Neural cell (in vitro differentiated cells): Measurements from ENCODE around the gene LIME1. TPM values are rescaled to one million over a fixed set of nuclear protein-coding genes. Genes with fewer than 3 reads are reported as not detected.

ENCODE experiments used
- H2AFZ ChIP-seq: fragments of 200-600, 300-800 bp; sonication (generic), shearing (Covaris generic); 2 replicates; pipeline ENCODE4 v1.6.0; 2014; ENCODE audit warnings: low read depth, mild to moderate bottlenecking, antibody characterized with exemption, low read length, moderate library complexity
- H3F3A ChIP-seq: fragments of 200-600 bp; shearing (Covaris generic); 2 replicates; pipeline ENCODE4 v1.6.1; 2016; ENCODE audit warnings: mild to moderate bottlenecking, moderate library complexity, mixed read lengths, antibody characterized with exemption, low read length; ENCODE audit not compliant: insufficient read depth, poor library complexity, severe bottlenecking
- H3K27ac ChIP-seq: fragments of 200-600, 300-800 bp; sonication (generic), shearing (Covaris generic); 2 replicates; pipeline ENCODE4 v1.5.1; 2014; ENCODE audit warnings: mild to moderate bottlenecking, low read length, moderate library complexity
- H3K27me3 ChIP-seq: fragments of 300-800, 200-600 bp; sonication (generic), shearing (Covaris generic); 2 replicates; pipeline ENCODE4 v1.6.0; 2014; ENCODE audit warnings: mild to moderate bottlenecking, low read depth, low read length, moderate library complexity; ENCODE audit not compliant: insufficient read depth
- H3K36me3 ChIP-seq: fragments of 300-800, 200-600 bp; sonication (generic), shearing (Covaris generic); 2 replicates; pipeline ENCODE4 v1.5.1; 2014; ENCODE audit warnings: mild to moderate bottlenecking, antibody characterized with exemption, low read length, moderate library complexity; ENCODE audit not compliant: insufficient read depth
- H3K4me2 ChIP-seq: fragments of 300-800, 200-600 bp; sonication (generic), shearing (Covaris generic); 2 replicates; pipeline ENCODE4 v1.6.0; 2014; ENCODE audit warnings: mild to moderate bottlenecking, low read length
- H3K4me3 ChIP-seq: fragments of 300-800, 200-600 bp; sonication (generic), shearing (Covaris generic); 2 replicates; pipeline ENCODE4 v1.5.1; 2014; ENCODE audit warnings: mild to moderate bottlenecking, low read length, moderate library complexity
- H3K79me2 ChIP-seq: fragments of 200-600 bp; shearing (Covaris generic); replicated peaks from 2 replicates; pipeline ENCODE4 v1.6.0; 2014; ENCODE audit warnings: mild to moderate bottlenecking, low read length, moderate library complexity; ENCODE audit not compliant: insufficient read depth
- H3K9ac ChIP-seq: fragments of 300-800, 200-600 bp; sonication (generic), shearing (Covaris generic); 2 replicates; pipeline ENCODE4 v1.6.1; 2016; ENCODE audit warnings: mild to moderate bottlenecking, low read length, mixed read lengths
- H3K9me2 ChIP-seq: fragments of 200-600 bp; shearing (Covaris generic); 2 replicates; pipeline ENCODE4 v1.6.1; 2016; ENCODE audit warnings: mild to moderate bottlenecking, low read length, mixed read lengths; ENCODE audit not compliant: insufficient read depth
- H3K9me3 ChIP-seq: fragments of 200-600, 300-800 bp; sonication (generic), shearing (Covaris generic); 2 replicates; pipeline ENCODE4 v1.6.1; 2016; ENCODE audit warnings: mild to moderate bottlenecking, mixed run types, low read length, moderate library complexity, mixed read lengths
- H4K20me1 ChIP-seq: fragments of 200-600 bp; shearing (Covaris generic); 2 replicates; pipeline ENCODE4 v1.6.1; 2016; ENCODE audit warnings: mild to moderate bottlenecking, mixed run types; ENCODE audit not compliant: insufficient read depth
- EP300 ChIP-seq: fragments of 450-650 bp; conservative IDR thresholded peaks from 2 replicates; pipeline ENCODE4 v1.6.1; 2014; ENCODE audit warnings: antibody characterized with exemption, mild to moderate bottlenecking, moderate library complexity; ENCODE audit not compliant: poor library complexity, severe bottlenecking
- EZH2 ChIP-seq: fragments of 200-600, 300-800 bp; shearing (Covaris generic), sonication (generic); IDR thresholded peaks from 2 replicates; pipeline ENCODE4 v1.6.1; 2014; ENCODE audit warnings: antibody characterized with exemption, low read length, borderline replicate concordance, mild to moderate bottlenecking; ENCODE audit not compliant: insufficient read depth, poor library complexity, severe bottlenecking
- MXI1 ChIP-seq: fragments of 450-650 bp; conservative IDR thresholded peaks from 2 replicates; pipeline ENCODE4 v1.6.1; 2014; ENCODE audit warnings: antibody characterized with exemption, mild to moderate bottlenecking; ENCODE audit not compliant: poor library complexity, severe bottlenecking
- POLR2AphosphoS5 ChIP-seq: IDR thresholded peaks from 2 replicates; pipeline ENCODE4 v1.6.1; 2012
- RAD21 ChIP-seq: fragments of 450-650 bp; conservative IDR thresholded peaks from 2 replicates; pipeline ENCODE4 v1.6.1; 2014; ENCODE audit warnings: antibody characterized with exemption, mild to moderate bottlenecking, moderate library complexity
- SMC3 ChIP-seq: fragments of 450-650 bp; conservative IDR thresholded peaks from 2 replicates; pipeline ENCODE4 v1.6.1; 2014; ENCODE audit warnings: antibody characterized with exemption, mild to moderate bottlenecking, moderate library complexity; ENCODE audit not compliant: poor library complexity
- TAF1 ChIP-seq: IDR thresholded peaks from 2 replicates; pipeline ENCODE4 v1.6.1; 2012; ENCODE audit warnings: low read depth
- polyA plus RNA-seq: library from polyadenylated mRNA; depleted of rRNA; stranded (reverse); fragments of >200 nt; gene quantifications from 2 replicates; pipeline ENCODE4 v1.2.3, GENCODE V29; 2014
- TF ChIP-seq, protein P1 (sequence below): fragments of 450-650 bp; IDR thresholded peaks from 2 replicates; pipeline ENCODE4 v1.5.1; 2014; ENCODE audit warnings: antibody characterized with exemption, mild to moderate bottlenecking, moderate library complexity; ENCODE audit not compliant: poor library complexity, severe bottlenecking
- TF ChIP-seq, protein P2 (sequence below): IDR thresholded peaks from 2 replicates; pipeline ENCODE4 v1.6.1; 2012; ENCODE audit warnings: borderline replicate concordance

Gene LIME1
- polyA plus RNA-seq, 1 donor from 2014 or later, result 65.2 TPM

DNA sequence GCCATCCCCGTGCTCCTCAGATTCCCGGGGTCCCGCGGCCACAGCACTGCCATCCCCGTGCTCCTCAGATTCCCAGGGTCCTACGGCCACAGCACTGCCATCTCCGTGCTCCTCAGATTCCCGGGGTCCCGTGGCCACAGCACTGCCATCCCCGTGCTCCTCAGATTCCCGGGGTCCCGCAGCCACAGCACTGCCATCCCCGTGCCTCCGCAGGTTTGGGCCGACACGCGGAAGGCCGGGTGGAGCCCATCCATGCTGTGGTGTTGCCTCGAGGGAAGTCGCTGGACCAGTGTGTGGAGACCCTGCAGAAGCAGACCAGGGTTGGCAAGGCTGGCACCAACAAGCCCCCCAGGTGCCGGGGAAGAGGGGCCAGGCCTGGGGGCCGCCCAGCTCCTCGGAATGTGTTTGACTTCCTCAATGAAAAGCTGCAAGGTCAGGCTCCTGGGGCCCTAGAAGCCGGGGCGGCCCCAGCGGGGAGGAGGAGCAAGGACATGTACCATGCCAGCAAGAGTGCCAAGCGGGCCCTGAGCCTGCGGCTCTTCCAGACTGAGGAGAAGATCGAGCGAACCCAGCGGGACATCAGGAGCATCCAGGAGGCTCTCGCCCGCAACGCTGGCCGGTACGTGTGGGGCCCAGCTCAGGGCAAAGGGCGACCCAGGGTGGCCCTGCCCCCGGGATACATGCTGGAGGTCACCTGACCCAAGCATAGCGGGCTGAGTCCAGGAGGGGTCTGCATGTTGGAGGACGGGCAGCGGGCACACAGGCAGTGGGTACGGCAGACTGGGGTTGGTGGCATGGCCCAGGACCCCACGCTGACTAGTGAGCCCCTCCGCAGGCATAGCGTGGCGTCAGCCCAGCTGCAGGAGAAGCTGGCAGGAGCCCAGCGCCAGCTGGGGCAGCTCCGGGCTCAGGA lies 1.3 kb upstream of the LIME1 start:
- Histone ChIP-seq H2AFZ (no peak overlapping the region), H3K4me2 (no peak overlapping the region), H3F3A (no peaks in the 10 kb centered on the region), H3K9ac (no peak overlapping the region), H3K9me3 (no peaks in the 10 kb centered on the region), H3K4me3 (no peak overlapping the region), H4K20me1 (no peaks in the 10 kb centered on the region), H3K36me3 (no peaks in the 10 kb centered on the region), H3K27me3 (no peaks in the 10 kb centered on the region), H3K79me2 (no peaks in the 10 kb centered on the region), H3K9me2 (no peaks in the 10 kb centered on the region), H3K27ac (no peak overlapping the region)
- no peak for TF ChIP-seq POLR2AphosphoS5
- no peak for TF ChIP-seq MXI1
- TF ChIP-seq EP300, result no peak
- TF ChIP-seq RAD21, result no peak
- TF ChIP-seq, protein P1, sequence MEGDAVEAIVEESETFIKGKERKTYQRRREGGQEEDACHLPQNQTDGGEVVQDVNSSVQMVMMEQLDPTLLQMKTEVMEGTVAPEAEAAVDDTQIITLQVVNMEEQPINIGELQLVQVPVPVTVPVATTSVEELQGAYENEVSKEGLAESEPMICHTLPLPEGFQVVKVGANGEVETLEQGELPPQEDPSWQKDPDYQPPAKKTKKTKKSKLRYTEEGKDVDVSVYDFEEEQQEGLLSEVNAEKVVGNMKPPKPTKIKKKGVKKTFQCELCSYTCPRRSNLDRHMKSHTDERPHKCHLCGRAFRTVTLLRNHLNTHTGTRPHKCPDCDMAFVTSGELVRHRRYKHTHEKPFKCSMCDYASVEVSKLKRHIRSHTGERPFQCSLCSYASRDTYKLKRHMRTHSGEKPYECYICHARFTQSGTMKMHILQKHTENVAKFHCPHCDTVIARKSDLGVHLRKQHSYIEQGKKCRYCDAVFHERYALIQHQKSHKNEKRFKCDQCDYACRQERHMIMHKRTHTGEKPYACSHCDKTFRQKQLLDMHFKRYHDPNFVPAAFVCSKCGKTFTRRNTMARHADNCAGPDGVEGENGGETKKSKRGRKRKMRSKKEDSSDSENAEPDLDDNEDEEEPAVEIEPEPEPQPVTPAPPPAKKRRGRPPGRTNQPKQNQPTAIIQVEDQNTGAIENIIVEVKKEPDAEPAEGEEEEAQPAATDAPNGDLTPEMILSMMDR, result no peak
- TF ChIP-seq, protein P2, sequence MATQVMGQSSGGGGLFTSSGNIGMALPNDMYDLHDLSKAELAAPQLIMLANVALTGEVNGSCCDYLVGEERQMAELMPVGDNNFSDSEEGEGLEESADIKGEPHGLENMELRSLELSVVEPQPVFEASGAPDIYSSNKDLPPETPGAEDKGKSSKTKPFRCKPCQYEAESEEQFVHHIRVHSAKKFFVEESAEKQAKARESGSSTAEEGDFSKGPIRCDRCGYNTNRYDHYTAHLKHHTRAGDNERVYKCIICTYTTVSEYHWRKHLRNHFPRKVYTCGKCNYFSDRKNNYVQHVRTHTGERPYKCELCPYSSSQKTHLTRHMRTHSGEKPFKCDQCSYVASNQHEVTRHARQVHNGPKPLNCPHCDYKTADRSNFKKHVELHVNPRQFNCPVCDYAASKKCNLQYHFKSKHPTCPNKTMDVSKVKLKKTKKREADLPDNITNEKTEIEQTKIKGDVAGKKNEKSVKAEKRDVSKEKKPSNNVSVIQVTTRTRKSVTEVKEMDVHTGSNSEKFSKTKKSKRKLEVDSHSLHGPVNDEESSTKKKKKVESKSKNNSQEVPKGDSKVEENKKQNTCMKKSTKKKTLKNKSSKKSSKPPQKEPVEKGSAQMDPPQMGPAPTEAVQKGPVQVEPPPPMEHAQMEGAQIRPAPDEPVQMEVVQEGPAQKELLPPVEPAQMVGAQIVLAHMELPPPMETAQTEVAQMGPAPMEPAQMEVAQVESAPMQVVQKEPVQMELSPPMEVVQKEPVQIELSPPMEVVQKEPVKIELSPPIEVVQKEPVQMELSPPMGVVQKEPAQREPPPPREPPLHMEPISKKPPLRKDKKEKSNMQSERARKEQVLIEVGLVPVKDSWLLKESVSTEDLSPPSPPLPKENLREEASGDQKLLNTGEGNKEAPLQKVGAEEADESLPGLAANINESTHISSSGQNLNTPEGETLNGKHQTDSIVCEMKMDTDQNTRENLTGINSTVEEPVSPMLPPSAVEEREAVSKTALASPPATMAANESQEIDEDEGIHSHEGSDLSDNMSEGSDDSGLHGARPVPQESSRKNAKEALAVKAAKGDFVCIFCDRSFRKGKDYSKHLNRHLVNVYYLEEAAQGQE, result no peak
- no peak for TF ChIP-seq SMC3
- no peak for TF ChIP-seq TAF1
- no peak for TF ChIP-seq EZH2

DNA sequence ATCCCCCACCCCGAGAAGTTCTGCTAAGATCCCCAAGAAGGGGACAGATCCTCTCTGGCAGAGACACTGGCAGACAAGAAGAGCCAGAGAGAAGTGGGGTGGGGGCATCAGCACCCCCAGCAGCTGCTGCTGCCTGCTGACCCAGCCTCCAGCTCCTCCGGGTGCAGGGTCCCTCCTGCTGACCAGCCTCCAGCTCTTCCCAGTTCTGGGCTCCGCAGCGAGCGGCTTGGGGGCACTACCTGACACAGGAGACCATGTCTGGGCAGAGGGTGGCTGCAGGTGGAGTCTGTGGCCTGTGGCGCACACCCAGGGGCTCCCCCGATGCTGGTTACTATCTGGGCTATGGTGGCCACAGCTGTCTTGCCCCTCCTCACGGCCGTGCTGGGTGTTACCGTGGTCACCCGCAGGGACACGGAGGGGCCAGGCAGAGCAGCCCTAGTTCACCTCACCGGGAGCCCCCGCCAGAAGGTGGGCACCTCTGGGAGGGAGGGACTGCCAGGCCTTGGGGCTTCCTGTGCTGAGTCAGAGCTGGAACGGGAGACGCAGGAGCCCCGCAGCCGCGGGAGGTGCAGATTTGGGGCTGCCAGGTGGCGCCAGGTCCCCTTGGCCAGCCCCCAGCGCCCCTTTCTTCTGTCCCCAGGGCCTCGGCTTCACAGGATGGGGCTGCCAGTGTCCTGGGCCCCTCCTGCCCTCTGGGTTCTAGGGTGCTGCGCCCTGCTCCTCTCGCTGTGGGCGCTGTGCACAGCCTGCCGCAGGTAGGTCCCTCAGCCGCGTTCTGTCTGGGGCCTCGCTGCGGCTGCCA lies 630 bp downstream of the LIME1 start:
- H2AFZ ChIP-seq, result no peak overlapping the region
- H3K4me3 ChIP-seq, result no peak overlapping the region
- H4K20me1 ChIP-seq, result no peaks in the 10 kb centered on the region
- no peaks in the 10 kb centered on the region for H3K9me2 ChIP-seq
- H3K4me2 ChIP-seq, result no peak overlapping the region
- no peak overlapping the region for H3K9ac ChIP-seq
- no peaks in the 10 kb centered on the region for H3F3A ChIP-seq
- H3K27ac ChIP-seq, result no peak overlapping the region
- H3K27me3 ChIP-seq, result no peaks in the 10 kb centered on the region
- TF ChIP-seq, protein P1, result no peak
- TF ChIP-seq MXI1, result no peak
- H3K79me2 ChIP-seq, result no peaks in the 10 kb centered on the region
- H3K9me3 ChIP-seq, result no peaks in the 10 kb centered on the region
- H3K36me3 ChIP-seq, result no peaks in the 10 kb centered on the region
